Lower lobe of right lung (tissue), 2 donors: ENCODE data around the gene CASP7. TPM values are rescaled to one million over a fixed set of nuclear protein-coding genes. Genes with fewer than 3 reads are reported as not detected.

ENCODE experiments used
- ATAC-seq, 2 donors: fragments of 200-7000 bp; cut with Tn5 transposase; one replicate each; pipeline ENCODE4 v1.9.1; 2020 to 2022; ENCODE audit warnings: mild to moderate bottlenecking in 2 of 2, moderate library complexity in 2 of 2
- DNase-seq: peaks from one replicate; pipeline ENCODE4 v3.0.0-alpha.2; 2020
- H3K27ac ChIP-seq: fragments of 200-600 bp; one replicate; pipeline ENCODE4 v1.8.0; 2022
- H3K27me3 ChIP-seq: fragments of 200-600 bp; one replicate; pipeline ENCODE4 v1.8.0; 2022; ENCODE audit warnings: low read depth
- H3K36me3 ChIP-seq: fragments of 200-600 bp; one replicate; pipeline ENCODE4 v1.8.0; 2022; ENCODE audit warnings: mild to moderate bottlenecking
- H3K4me1 ChIP-seq: fragments of 200-600 bp; one replicate; pipeline ENCODE4 v1.8.0; 2022
- H3K4me3 ChIP-seq: fragments of 200-600 bp; one replicate; pipeline ENCODE4 v1.8.0; 2022; ENCODE audit warnings: mild to moderate bottlenecking
- H3K9me3 ChIP-seq: fragments of 200-600 bp; one replicate; pipeline ENCODE4 v1.8.0; 2022
- CTCF ChIP-seq: fragments of 200-600 bp; IDR thresholded peaks from one replicate; pipeline ENCODE4 v1.8.0; 2022; ENCODE audit warnings: antibody characterized with exemption, mild to moderate bottlenecking
- intact Hi-C: fragments of 100-400 bp; cut with DNase I; formaldehyde crosslinking; loops from one replicate; pipeline ENCODE4 v1.11.0; 2022
- total RNA-seq: library from RNA; stranded (reverse); fragmentation: NEBNext Ultra II Directional; extraction: Animal tissue kit (Norgen Biotek cat#: 25700); gene quantifications from one replicate; pipeline ENCODE4 v1.2.1, GENCODE V29; 2021
- donor health status: DM: no; HTN: yes; CAD: no; lungs with severe emphysema.

CASP7 gene
- total RNA-seq, 1 donor from 2014 or later = 36.3 TPM

DNA sequence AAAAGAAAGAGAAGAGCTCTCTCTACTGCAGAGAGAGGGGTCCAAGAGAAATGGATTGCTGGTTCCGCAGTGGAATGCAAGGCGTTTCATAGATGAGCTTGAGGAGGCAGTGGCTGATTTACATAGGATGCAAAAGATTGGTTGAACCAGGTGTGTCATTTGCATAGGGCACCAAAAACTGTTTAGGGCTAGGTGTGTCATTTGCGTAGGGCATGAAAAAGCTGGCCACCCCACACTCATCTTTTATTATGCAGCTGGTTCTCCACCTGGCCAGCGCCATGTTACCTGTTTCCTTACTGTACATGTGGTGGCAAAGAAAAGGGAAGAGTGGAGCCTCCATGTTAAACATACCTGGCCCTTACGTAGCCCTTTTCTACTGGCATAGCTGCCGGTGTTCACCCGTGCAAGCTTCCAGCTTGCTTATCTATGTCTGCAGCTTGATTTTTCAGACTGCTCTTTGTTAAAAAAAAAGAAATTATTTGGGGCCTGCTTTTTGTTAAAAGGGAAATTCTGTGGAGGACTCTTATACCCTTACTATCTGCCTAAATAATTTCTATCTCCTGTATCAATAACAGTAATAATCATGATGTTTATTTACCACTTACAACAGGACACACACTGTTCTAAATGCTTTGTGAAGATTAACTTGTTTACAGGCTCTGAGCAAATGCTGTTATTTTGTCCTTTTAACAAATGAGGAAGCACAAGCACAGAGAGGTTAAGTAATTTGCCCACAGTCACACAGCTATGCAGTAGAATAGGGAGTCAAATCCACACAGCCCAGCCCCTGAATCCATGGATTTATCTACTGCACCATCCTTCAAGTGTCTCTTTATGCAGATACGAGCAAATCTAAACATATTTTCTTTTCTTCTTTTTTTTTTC is 33.3 kb downstream of the CASP7 start:
- Histone ChIP-seq H3K36me3 (peaks cover 22% of the 10 kb centered on the region), H3K4me3 (no peak overlapping the region), H3K4me1 (peaks cover 6% of the 10 kb centered on the region), H3K27me3 (no peaks in the 10 kb centered on the region), H3K9me3 (no peaks in the 10 kb centered on the region), H3K27ac (no peak overlapping the region)
- no peak for TF ChIP-seq CTCF
- intact Hi-C loops = no loop called here
- DNase-seq = no peak
- no peak for ATAC-seq

- Histone ChIP-seq H3K4me3 (no peak overlapping the region), H3K4me1 (peaks cover 6% of the 10 kb centered on the region), H3K27ac (no peak overlapping the region), H3K27me3 (no peaks in the 10 kb centered on the region), H3K9me3 (no peaks in the 10 kb centered on the region), H3K36me3 (peaks cover 22% of the 10 kb centered on the region)
- TF ChIP-seq CTCF = no peak
- intact Hi-C loops = no loop called here
- DNase-seq = no peak
- ATAC-seq = no peak
Observed at GRCh38 chr10:113713640-113713982, 33.9 kb downstream of the CASP7 start.

GRCh38 chr10:113716109-113716910 is 36.6 kb downstream of the CASP7 start:
- peaks cover 46% of the 10 kb centered on the region for H3K36me3 ChIP-seq

GRCh38 chr10:113718969-113719822 is 39.5 kb downstream of the CASP7 start:
- ATAC-seq = no peak
- intact Hi-C loops = no loop called here
- no peak for DNase-seq

More at GRCh38 chr10:113716109-113716910, 36.6 kb downstream of the CASP7 start:
- intact Hi-C loops = no loop called here
- Histone ChIP-seq H3K27ac (no peak overlapping the region), H3K27me3 (no peaks in the 10 kb centered on the region), H3K4me3 (no peak overlapping the region), H3K9me3 (no peaks in the 10 kb centered on the region), H3K4me1 (no peaks in the 10 kb centered on the region)
- ATAC-seq = no peak
- DNase-seq = no peak
- TF ChIP-seq CTCF = no peak

More at GRCh38 chr10:113718969-113719822, 39.5 kb downstream of the CASP7 start:
- no peak overlapping the region for H3K4me3 ChIP-seq
- H3K36me3 ChIP-seq = peaks cover 71% of the 10 kb centered on the region
- H3K27ac ChIP-seq = no peak overlapping the region
- no peaks in the 10 kb centered on the region for H3K4me1 ChIP-seq
- no peak for TF ChIP-seq CTCF
- no peaks in the 10 kb centered on the region for H3K9me3 ChIP-seq
- no peaks in the 10 kb centered on the region for H3K27me3 ChIP-seq
